Measurements from ENCODE around the gene PDE12. TPM values are rescaled to one million over a fixed set of nuclear protein-coding genes. Genes with fewer than 3 reads are reported as not detected.

PDE12 gene
- total RNA-seq, 1 experiment from 2014 or later: 23.0 TPM

GRCh38 chr3:57530071-57530608 lies 25.9 kb upstream of the PDE12 start:
- Mint-ChIP-seq H3K4me1 (ENCODE audit: insufficient read depth, unreplicated experiment) (no peaks in the 10 kb centered on the region), H3K36me3 (ENCODE audit: insufficient read depth, unreplicated experiment) (no peaks in the 10 kb centered on the region), H3K27me3 (ENCODE audit: insufficient read depth, unreplicated experiment) (no peaks in the 10 kb centered on the region), H3K9me3 (ENCODE audit: unreplicated experiment) (no peaks in the 10 kb centered on the region), H3K4me3 (ENCODE audit: unreplicated experiment) (no peak overlapping the region), H3K27ac (ENCODE audit: low read depth, unreplicated experiment) (no peak overlapping the region)
- no TSS peak for BruUV-seq (replicated peaks)
- no peak for TF ChIP-seq CTCF (IDR thresholded peaks at IDR 0.05; ENCODE audit: unreplicated experiment)
- POLR2A ChIA-PET: interaction anchor here (0.7 to 1.2 kb wide), 4 partner anchors 8 to 431 kb away, joined by 3 to 6 read pairs (median 4); no protein-coding TSS in a partner anchor
- intact Hi-C loops (cut with micrococcal nuclease): no loop called here
- DNase-seq (ENCODE audit: unreplicated experiment): no peak
- CTCF ChIA-PET: interaction anchor here (0.6 to 0.7 kb wide), 3 partner anchors 120 to 830 kb away, joined by 3 read pairs; no protein-coding TSS in a partner anchor

GRCh38 chr3:57538465-57538864 lies 17.6 kb upstream of the PDE12 start:
- H3K9me3 Mint-ChIP-seq (ENCODE audit: unreplicated experiment): no peaks in the 10 kb centered on the region
- H3K27ac Mint-ChIP-seq (ENCODE audit: low read depth, unreplicated experiment): no peak overlapping the region
- no peaks in the 10 kb centered on the region for H3K36me3 Mint-ChIP-seq (ENCODE audit: insufficient read depth, unreplicated experiment)
- TF ChIP-seq CTCF (IDR thresholded peaks at IDR 0.05; ENCODE audit: unreplicated experiment): no peak
- intact Hi-C loops (cut with micrococcal nuclease): no loop called here
- no peak for DNase-seq (ENCODE audit: unreplicated experiment)
- no peaks in the 10 kb centered on the region for H3K27me3 Mint-ChIP-seq (ENCODE audit: insufficient read depth, unreplicated experiment)
- no peaks in the 10 kb centered on the region for H3K4me1 Mint-ChIP-seq (ENCODE audit: insufficient read depth, unreplicated experiment)
- CTCF ChIA-PET: interaction anchor here (0.6 kb wide), 1 partner anchor 320 kb away, joined by 5 read pairs; no protein-coding TSS in a partner anchor
- no peak overlapping the region for H3K4me3 Mint-ChIP-seq (ENCODE audit: unreplicated experiment)
- POLR2A ChIA-PET: no interaction called here
- no TSS peak for BruUV-seq (replicated peaks)

- Mint-ChIP-seq H3K4me3 (ENCODE audit: unreplicated experiment) (peak within 1 kb of the TSS; percentile 54), H3K4me1 (ENCODE audit: insufficient read depth, unreplicated experiment) (no peaks in the 10 kb centered on the region), H3K36me3 (ENCODE audit: insufficient read depth, unreplicated experiment) (no peaks in the 10 kb centered on the region), H3K9me3 (ENCODE audit: unreplicated experiment) (no peaks in the 10 kb centered on the region), H3K27ac (ENCODE audit: low read depth, unreplicated experiment) (no peak within 1 kb of the TSS), H3K27me3 (ENCODE audit: insufficient read depth, unreplicated experiment) (no peaks in the 10 kb centered on the region)
- intact Hi-C loops (cut with micrococcal nuclease): no loop called here
- no peak for DNase-seq (ENCODE audit: unreplicated experiment)
- TF ChIP-seq CTCF (IDR thresholded peaks at IDR 0.05; ENCODE audit: unreplicated experiment): no peak
- ChIA-PET POLR2A (interaction anchor here (3.0 kb wide), 1 partner anchor 12 kb away, joined by 20 read pairs; the partner anchor contains the start of gene PDE12), CTCF (interaction anchor here (0.7 to 0.9 kb wide), 2 partner anchors 47 to 624 kb away, joined by 3 read pairs; no protein-coding TSS in a partner anchor)
- BruUV-seq (replicated peaks): no TSS peak
Observed at GRCh38 chr3:57544181-57545125, 11.6 kb upstream of the PDE12 start, which contains the start of gene DNAH12. DNAH12 (minus strand) TSS chr3:57544344; CDS start chr3:57542870, 1,474 bp downstream.

All from MCF 10A (cell line).